BLaER1 treated with 17β-estradiol and CSF1 and Interleukin-3, amounts not matched to agents 10 nM and 100 nM (cell line): ENCODE measurements around the gene EEF2K.
A peak's percentile ranks its signal among the peaks of the same experiment; 100 is the strongest.
"Not testable (repeated sequence)": the region's sequence is repeated elsewhere in the genome, so short reads cannot be mapped to it uniquely, and the experiment has no call there.

Experiments used
- H3K27ac ChIP-seq, 11 experiments: shearing (Covaris generic); formaldehyde crosslinking; 2 replicates each; pipeline ENCODE4 v1.8.1; 2022
- H3K27me3 ChIP-seq, 11 experiments: shearing (Covaris generic); formaldehyde crosslinking; 2 replicates each; pipeline ENCODE4 v1.8.1; 2022
- H3K36me3 ChIP-seq, 11 experiments: shearing (Covaris generic); formaldehyde crosslinking; 2 replicates each; pipeline ENCODE4 v1.8.1; 2022
- H3K4me1 ChIP-seq, 10 experiments: shearing (Covaris generic); formaldehyde crosslinking; 2 replicates each; pipeline ENCODE4 v1.8.1; 2022
- H3K4me2 ChIP-seq, 11 experiments: shearing (Covaris generic); formaldehyde crosslinking; 2 replicates each; pipeline ENCODE4 v1.8.1; 2022
- H3K4me3 ChIP-seq, 10 experiments: shearing (Covaris generic); formaldehyde crosslinking; 2 replicates each; pipeline ENCODE4 v1.8.1; 2022
- H3K9ac ChIP-seq, 11 experiments: shearing (Covaris generic); formaldehyde crosslinking; 2 replicates each; pipeline ENCODE4 v1.8.1; 2022
- H3K9me3 ChIP-seq, 11 experiments: shearing (Covaris generic); formaldehyde crosslinking; replicated peaks in 1 of 11; 2 replicates each; pipeline ENCODE4 v1.8.1; 2022
- H4K20me1 ChIP-seq, 11 experiments: shearing (Covaris generic); formaldehyde crosslinking; 2 replicates each; pipeline ENCODE4 v1.8.1; 2022
- Cebpa-rat ChIP-seq, 11 experiments: shearing (Covaris generic); IDR thresholded peaks; 2 replicates each; pipeline ENCODE4 v1.8.1; 2022

EEF2K gene

DNA sequence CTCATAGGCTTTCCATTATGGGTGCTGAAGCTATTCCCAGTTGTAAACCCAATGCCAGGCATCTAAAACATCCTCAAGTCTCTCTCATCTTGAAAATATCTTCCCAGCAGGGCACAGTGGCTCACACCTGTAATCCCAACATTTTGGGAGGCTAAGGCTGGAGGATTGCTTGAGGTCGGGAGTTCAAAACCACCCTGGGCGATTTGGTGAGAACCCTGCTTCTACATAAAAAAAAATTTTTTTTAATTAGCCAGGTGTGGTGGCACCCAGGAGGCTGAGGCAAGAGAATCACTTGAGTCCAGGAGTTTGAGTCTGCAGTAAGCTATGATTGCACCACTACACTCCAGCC, 13.0 kb upstream of the EEF2K start:
- no peak for TF ChIP-seq Cebpa-rat (IDR thresholded peaks at IDR 0.05)
- peaks cover 0 to 10% (median 0%) of the 10 kb centered on the region in 11 experiments; a peak in 1 of 22 replicates for H4K20me1 ChIP-seq
- no peaks in the 10 kb centered on the region for H3K36me3 ChIP-seq
- H3K27me3 ChIP-seq: peaks cover 0 to 22% (median 17%) of the 10 kb centered on the region in 11 experiments; a peak in 14 of 22 replicates
- peak overlapping the region; percentile 78 to 97 (median 91) for H3K4me2 ChIP-seq
- no peaks in the 10 kb centered on the region for H3K9me3 ChIP-seq
- H3K4me3 ChIP-seq: peak overlapping the region in 1 of 10 experiments; percentile 50; a peak in 1 of 20 replicates
- H3K4me1 ChIP-seq: peaks cover 39 to 69% (median 49%) of the 10 kb centered on the region in 10 experiments
- no peak overlapping the region for H3K9ac ChIP-seq
- no peak overlapping the region; a peak in 1 of 22 replicates for H3K27ac ChIP-seq

DNA sequence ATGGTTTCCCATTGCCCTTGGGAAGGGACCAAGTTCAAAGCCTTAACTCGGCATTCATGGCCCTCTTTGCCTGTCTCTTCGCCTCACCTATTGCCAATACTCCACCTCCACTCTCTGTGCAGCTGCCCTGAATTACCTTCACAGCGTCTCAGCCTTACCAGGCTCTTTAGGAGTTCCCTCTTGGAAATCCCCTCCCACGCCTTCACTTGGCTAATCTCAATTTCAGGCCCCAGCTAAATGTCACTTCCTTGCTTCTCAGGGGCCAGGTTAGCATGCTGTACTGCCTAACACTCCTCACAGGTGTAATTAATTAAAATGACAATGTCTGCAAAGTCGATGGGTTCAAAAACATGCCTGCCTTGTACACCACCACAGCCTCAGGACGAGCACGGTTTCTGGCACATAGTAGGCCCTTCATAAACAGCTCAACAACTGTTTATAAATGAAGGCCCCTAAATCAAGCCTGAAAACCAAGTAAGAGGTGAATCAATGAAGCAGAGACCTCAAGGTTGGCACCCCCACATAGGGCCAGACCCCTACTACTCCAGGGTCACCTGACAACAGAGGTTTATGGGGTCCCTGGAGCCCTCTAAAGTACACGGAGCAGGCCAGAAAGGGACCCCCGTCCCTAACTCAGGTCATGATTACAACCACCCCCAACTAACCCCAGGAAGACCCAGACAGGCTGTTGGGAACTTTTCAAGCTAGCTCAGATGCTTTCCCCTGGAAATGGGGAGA, 11.2 kb upstream of the EEF2K start:
- Histone ChIP-seq H3K4me3 (peak overlapping the region in 2 of 10 experiments; percentile 66 to 74; a peak in 3 of 20 replicates), H3K9me3 (no peaks in the 10 kb centered on the region), H3K9ac (peak overlapping the region in 1 of 11 experiments; percentile 71; a peak in 1 of 22 replicates), H3K27ac (peak overlapping the region in 1 of 11 experiments; percentile 13; a peak in 2 of 22 replicates), H3K36me3 (no peaks in the 10 kb centered on the region), H3K4me1 (peaks cover 21 to 71% (median 43%) of the 10 kb centered on the region in 10 experiments), H3K4me2 (peak overlapping the region; percentile 7 to 86 (median 72); a peak in 18 of 22 replicates), H3K27me3 (peaks cover 0 to 22% (median 17%) of the 10 kb centered on the region in 11 experiments; a peak in 14 of 22 replicates), H4K20me1 (peaks cover 0 to 10% (median 0%) of the 10 kb centered on the region in 11 experiments; a peak in 2 of 22 replicates)
- no peak for TF ChIP-seq Cebpa-rat (IDR thresholded peaks at IDR 0.05)

DNA sequence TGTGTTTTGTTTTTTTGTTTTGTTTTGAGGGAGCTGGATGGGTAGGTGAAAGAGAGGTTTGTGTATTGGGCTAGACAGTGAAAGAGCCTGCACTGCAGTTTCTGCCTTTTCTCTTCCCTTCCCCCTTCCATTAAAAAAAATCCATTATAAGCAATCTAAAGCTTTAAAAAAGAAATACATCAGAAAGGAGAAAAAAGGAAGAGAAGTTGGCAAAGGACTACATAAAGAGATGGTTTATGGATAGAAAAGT, 10.7 kb upstream of the EEF2K start:
- H3K27ac ChIP-seq: peak overlapping the region in 1 of 11 experiments; percentile 13; a peak in 2 of 22 replicates

DNA sequence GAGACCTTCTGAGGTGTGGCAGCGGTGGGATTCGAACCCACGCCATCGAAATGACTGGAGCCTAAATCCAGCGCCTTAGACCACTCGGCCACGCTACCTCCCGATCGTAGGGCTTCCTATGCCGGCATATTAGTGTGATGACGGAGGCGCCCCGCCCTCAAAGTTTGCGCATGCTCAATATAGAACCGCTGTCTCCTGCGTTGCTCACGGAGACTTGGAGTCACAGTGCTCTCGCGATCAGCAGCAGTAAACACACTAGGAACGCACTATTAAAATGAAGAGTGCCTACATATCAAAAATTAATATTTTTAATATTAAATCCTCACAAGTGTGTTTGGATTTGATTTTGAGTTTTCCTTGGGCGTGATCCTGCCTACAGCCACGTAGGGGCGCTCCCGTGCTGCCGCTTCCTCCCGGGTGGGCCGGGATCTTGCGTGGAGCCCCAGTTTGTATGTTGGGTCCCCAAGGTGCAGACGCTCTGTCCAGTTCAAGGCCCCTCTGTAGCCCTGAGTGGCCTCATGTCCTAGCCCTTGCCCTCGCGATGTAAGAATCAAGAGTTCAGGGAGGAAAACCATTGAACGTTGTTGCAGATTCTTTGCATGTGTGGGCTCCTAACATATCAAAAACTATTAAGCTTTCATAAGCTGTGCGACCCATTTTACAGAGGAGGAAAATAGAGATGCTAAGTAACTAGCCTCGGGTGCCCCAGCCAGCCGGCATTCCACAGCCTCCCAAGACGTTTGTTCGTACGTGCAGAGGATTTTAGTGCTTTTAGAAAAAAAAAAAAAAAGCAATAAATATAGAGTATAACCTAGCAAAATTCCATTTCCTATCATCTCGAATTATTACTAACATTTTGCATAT, 10.2 kb upstream of the EEF2K start:
- TF ChIP-seq Cebpa-rat (IDR thresholded peaks at IDR 0.05): no peak

More for the DNA sequence above, 10.7 kb upstream of the EEF2K start:
- Histone ChIP-seq H3K9ac (peak overlapping the region in 2 of 11 experiments; percentile 71 to 78; a peak in 5 of 22 replicates), H3K4me2 (peak overlapping the region; percentile 7 to 86 (median 72); a peak in 18 of 22 replicates), H3K27me3 (peaks cover 0 to 22% (median 17%) of the 10 kb centered on the region in 11 experiments; a peak in 14 of 22 replicates), H3K4me3 (peak overlapping the region in 8 of 10 experiments; percentile 49 to 74 (median 64); a peak in 12 of 20 replicates), H3K4me1 (peaks cover 18 to 74% (median 41%) of the 10 kb centered on the region in 10 experiments), H4K20me1 (peaks cover 0 to 10% (median 0%) of the 10 kb centered on the region in 11 experiments; a peak in 2 of 22 replicates), H3K9me3 (no peaks in the 10 kb centered on the region), H3K36me3 (no peaks in the 10 kb centered on the region)
- TF ChIP-seq Cebpa-rat (IDR thresholded peaks at IDR 0.05): no peak

DNA sequence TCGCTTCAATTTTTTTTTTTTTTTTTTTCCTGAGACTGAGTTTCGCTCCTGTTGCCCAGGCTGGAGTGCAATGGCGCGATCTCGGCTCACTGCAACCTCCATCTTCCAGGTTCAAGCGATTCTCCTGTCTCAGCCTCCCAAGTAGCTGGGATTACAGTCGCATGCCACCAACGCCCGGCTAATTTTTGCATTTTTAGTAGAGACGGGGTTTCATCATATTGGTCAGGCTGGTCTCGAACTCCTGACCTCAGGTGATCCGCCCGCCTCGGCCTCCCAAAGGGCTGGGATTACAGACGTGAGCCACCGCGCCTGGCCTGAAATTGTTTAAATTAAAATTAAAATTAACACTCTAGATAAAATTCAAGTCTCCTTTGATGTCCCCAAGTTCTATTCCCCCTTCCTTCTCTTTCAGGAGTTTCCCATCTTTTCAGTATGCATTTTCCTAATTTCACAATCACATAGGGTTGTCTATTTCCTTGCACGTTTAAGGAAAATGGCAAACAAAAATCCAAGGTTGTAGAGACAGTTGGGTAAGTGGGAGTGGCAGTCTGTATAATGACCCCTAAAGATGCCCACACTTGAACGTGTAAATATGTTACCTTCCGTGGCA, 9.4 kb upstream of the EEF2K start:
- not testable (repeated sequence) for H3K9ac ChIP-seq

More for the DNA sequence above, 10.2 kb upstream of the EEF2K start:
- peaks cover 18 to 79% (median 41%) of the 10 kb centered on the region in 10 experiments for H3K4me1 ChIP-seq
- H3K27ac ChIP-seq: peak overlapping the region in 8 of 11 experiments; percentile 10 to 63 (median 50); a peak in 13 of 22 replicates
- H3K36me3 ChIP-seq: no peaks in the 10 kb centered on the region
- peak overlapping the region; percentile 49 to 74 (median 64) for H3K4me3 ChIP-seq
- peak overlapping the region; percentile 56 to 86 (median 72) for H3K4me2 ChIP-seq
- peak overlapping the region; percentile 62 to 78 (median 71) for H3K9ac ChIP-seq
- H3K9me3 ChIP-seq: no peaks in the 10 kb centered on the region
- H4K20me1 ChIP-seq: peaks cover 0 to 10% (median 0%) of the 10 kb centered on the region in 11 experiments; a peak in 2 of 22 replicates
- H3K27me3 ChIP-seq: peaks cover 0 to 22% (median 17%) of the 10 kb centered on the region in 11 experiments; a peak in 14 of 22 replicates

DNA sequence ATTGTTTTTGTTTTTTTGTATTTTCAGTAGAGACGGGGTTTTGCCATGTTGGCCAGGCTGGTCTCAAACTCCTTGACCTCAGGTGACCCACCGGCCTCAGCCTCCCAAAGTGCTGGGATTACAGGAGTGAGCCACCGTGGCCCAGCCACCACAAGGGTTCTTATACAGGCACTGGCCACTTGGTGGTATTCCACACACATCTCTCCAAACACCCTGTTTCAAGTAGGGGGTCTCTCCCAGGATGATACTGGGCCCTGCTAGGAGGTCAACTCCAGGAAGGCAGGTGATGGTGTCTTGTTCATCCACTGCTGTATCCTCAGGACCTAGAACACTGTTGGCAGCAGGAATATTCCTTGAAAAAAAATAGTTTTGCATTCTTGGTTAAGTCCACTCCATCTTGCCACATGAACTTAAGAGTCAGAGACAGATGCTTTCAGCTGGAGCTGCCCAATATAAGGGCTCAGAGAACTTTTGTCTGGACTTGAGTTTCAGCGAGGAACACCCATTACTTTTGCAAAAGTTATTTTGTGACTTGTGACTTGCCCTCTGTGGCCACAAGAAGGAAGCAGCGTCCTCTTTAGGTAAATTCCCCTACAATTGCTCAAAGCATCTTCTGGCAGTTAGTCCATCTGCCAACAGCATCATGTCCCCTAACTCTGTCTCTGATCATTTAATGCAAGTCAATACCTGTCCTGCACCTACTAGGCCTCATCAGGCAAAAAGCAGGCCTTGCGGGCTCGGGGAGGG, 7.4 kb upstream of the EEF2K start:
- peak overlapping the region in 4 of 11 experiments; percentile 38 to 85 (median 79); a peak in 8 of 22 replicates for H3K4me2 ChIP-seq
- no peaks in the 10 kb centered on the region for H3K9me3 ChIP-seq
- H3K4me3 ChIP-seq: no peak overlapping the region
- peak overlapping the region in 4 of 11 experiments; percentile 14 to 67 (median 60); a peak in 5 of 22 replicates for H3K9ac ChIP-seq
- H4K20me1 ChIP-seq: no peaks in the 10 kb centered on the region; a peak in 2 of 22 replicates
- peaks cover 0 to 70% (median 23%) of the 10 kb centered on the region in 10 experiments; a peak in 17 of 20 replicates for H3K4me1 ChIP-seq
- no peak for TF ChIP-seq Cebpa-rat (IDR thresholded peaks at IDR 0.05)
- peak overlapping the region in 4 of 11 experiments; percentile 48 to 80 (median 62); a peak in 7 of 22 replicates for H3K27ac ChIP-seq
- peaks cover 0 to 9% (median 5%) of the 10 kb centered on the region in 11 experiments; a peak in 14 of 22 replicates for H3K27me3 ChIP-seq
- no peaks in the 10 kb centered on the region for H3K36me3 ChIP-seq

More for the DNA sequence above, 9.4 kb upstream of the EEF2K start:
- not testable (repeated sequence) for H3K9me3 ChIP-seq, H3K27ac ChIP-seq, H4K20me1 ChIP-seq, H3K36me3 ChIP-seq
- Histone ChIP-seq H3K27me3 (peaks cover 0 to 22% (median 17%) of the 10 kb centered on the region in 11 experiments; a peak in 14 of 22 replicates), H3K4me1 (peaks cover 13 to 80% (median 37%) of the 10 kb centered on the region in 10 experiments), H3K4me3 (peak overlapping the region in 6 of 10 experiments; percentile 63 to 74 (median 66); a peak in 7 of 20 replicates), H3K4me2 (peak overlapping the region in 10 of 11 experiments; percentile 66 to 86 (median 72); a peak in 16 of 22 replicates)

DNA sequence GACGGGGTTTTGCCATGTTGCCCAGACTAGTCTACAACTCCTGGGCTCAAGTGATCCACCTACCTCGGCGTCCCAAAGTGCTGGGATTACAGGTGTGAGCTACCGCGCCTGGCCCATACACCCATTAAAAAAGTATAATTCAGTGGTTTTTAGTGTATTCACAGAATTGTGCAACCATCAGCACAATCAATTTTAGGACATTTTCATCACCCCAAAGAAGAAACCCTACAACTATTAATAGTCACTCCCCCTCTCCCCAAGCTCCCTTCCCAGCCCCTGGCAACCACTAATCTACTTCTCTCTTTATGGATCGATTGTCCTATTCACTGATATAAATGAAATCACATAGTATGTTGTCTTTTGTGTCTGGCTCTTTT, 3.8 kb upstream of the EEF2K start:
- Histone ChIP-seq H4K20me1 (peaks cover 0 to 5% (median 1%) of the 10 kb centered on the region in 11 experiments; a peak in 13 of 22 replicates), H3K4me2 (no peak overlapping the region)

More for the DNA sequence above, 3.8 kb upstream of the EEF2K start:
- no peaks in the 10 kb centered on the region for H3K27me3 ChIP-seq
- H3K9ac ChIP-seq: no peak overlapping the region
- peaks cover 2 to 53% (median 19%) of the 10 kb centered on the region in 10 experiments; a peak in 19 of 20 replicates for H3K4me1 ChIP-seq
- no peaks in the 10 kb centered on the region for H3K36me3 ChIP-seq
- H3K27ac ChIP-seq: no peak overlapping the region
- H3K9me3 ChIP-seq: no peaks in the 10 kb centered on the region
- no peak overlapping the region for H3K4me3 ChIP-seq
- TF ChIP-seq Cebpa-rat (IDR thresholded peaks at IDR 0.05): no peak
